Right ventricle myocardium superior (tissue), 1 donor: ENCODE data around the gene MACF1. TPM values are rescaled to one million over a fixed set of nuclear protein-coding genes. Genes with fewer than 3 reads are reported as not detected.
"Not testable (repeated sequence)": the region's sequence is repeated elsewhere in the genome, so short reads cannot be mapped to it uniquely, and the experiment has no call there.

ENCODE experiments used
- ATAC-seq: fragments of 200-7000 bp; cut with Tn5 transposase; one replicate; pipeline ENCODE4 v1.9.1; 2020; ENCODE audit warnings: mild to moderate bottlenecking; ENCODE audit not compliant: poor library complexity
- DNase-seq: peaks from one replicate; pipeline ENCODE4 v3.0.0-alpha.2; 2020
- intact Hi-C: fragments of 100-400 bp; cut with DNase I; formaldehyde crosslinking; loops from one replicate; pipeline ENCODE4 v1.11.2; 2022
- long read RNA-seq: library from polyadenylated mRNA; unstranded; transcript quantifications from one replicate; pipeline ENCODE4 v2.0.0, GENCODE V29; 2021
- total RNA-seq: library from RNA; stranded (reverse); fragmentation: NEBNext Ultra II Directional; extraction: Animal tissue kit (Norgen Biotek cat#: 25700); gene quantifications from one replicate; pipeline ENCODE4 v1.2.1, GENCODE V29; 2021
- donor health status: DM: no; HTN: yes; CAD: no; lungs with severe emphysema.

The MACF1 gene, protein sequence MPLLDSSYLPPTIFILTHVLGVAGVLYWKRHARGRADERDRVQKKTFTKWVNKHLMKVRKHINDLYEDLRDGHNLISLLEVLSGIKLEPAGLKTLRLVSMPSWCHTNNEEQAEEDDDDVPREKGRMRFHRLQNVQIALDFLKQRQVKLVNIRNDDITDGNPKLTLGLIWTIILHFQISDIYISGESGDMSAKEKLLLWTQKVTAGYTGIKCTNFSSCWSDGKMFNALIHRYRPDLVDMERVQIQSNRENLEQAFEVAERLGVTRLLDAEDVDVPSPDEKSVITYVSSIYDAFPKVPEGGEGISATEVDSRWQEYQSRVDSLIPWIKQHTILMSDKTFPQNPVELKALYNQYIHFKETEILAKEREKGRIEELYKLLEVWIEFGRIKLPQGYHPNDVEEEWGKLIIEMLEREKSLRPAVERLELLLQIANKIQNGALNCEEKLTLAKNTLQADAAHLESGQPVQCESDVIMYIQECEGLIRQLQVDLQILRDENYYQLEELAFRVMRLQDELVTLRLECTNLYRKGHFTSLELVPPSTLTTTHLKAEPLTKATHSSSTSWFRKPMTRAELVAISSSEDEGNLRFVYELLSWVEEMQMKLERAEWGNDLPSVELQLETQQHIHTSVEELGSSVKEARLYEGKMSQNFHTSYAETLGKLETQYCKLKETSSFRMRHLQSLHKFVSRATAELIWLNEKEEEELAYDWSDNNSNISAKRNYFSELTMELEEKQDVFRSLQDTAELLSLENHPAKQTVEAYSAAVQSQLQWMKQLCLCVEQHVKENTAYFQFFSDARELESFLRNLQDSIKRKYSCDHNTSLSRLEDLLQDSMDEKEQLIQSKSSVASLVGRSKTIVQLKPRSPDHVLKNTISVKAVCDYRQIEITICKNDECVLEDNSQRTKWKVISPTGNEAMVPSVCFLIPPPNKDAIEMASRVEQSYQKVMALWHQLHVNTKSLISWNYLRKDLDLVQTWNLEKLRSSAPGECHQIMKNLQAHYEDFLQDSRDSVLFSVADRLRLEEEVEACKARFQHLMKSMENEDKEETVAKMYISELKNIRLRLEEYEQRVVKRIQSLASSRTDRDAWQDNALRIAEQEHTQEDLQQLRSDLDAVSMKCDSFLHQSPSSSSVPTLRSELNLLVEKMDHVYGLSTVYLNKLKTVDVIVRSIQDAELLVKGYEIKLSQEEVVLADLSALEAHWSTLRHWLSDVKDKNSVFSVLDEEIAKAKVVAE (N-terminal part only)
- total RNA-seq = 200 TPM
- long read RNA-seq, partial matches to known transcripts = 22 of 34 reads
- long read RNA-seq, other reads (novel, unspliced or antisense) = 12 of 34 reads

DNA sequence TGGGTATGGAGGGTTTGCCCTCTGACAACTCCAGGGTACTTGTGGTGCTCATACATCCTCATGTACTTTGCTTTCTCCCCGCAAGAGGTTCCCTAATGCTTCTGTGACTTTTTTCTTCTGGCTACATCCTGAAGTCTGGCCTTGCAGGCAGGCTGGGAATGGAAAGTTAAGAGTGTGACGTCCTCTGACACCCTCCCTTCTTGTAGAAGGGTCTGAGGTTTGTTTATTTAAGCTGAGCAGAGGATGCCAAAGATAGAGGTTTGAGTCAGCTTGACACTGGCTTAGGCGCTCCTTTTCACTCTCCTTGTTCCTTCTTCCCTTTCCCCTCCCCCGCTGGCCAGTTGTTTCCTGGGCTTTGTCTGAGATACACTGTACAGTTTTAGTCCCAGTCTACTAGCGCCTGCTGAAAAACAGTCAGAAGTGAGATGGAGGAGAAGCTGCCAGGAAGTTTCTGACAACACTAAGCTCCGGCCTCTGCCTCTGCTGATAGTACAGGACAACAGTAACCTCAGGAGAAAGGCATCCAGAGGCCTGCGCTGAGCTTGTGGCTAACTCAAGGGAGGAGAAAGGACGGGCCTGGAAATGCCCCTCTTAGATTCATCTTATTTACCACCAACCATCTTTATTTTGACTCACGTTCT lies at the start of gene MACF1:
Gene MACF1, plus strand, starts transcription at position 255 of the 641 bp plus-strand sequence. Its CDS starts 328 bp downstream, at position 583.
- intact Hi-C loops = no loop called here
- DNase-seq (peak; percentile 70), ATAC-seq (peak; percentile 90)

DNA sequence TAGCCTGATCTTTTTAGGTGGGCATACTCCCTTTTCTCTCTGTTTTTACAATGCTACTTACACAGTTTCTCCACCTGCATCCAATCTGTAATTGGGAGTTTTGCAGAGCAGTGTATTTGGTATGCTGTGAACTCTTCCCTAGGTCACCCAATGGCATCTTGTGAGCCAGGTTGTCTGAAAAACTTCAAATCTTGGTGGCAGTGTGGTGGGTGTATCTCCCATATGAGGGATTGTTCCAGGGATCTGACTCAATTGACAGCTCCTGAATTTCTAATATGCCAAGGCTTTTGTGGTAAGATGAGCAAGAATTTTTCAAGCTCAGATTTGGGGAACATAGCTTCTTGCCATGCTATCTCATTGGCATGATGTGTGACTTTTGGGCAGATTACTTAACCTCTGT lies 47.2 kb upstream of the MACF1 start:
- no peak for ATAC-seq
- DNase-seq = no peak
- intact Hi-C loops = no loop called here

DNA sequence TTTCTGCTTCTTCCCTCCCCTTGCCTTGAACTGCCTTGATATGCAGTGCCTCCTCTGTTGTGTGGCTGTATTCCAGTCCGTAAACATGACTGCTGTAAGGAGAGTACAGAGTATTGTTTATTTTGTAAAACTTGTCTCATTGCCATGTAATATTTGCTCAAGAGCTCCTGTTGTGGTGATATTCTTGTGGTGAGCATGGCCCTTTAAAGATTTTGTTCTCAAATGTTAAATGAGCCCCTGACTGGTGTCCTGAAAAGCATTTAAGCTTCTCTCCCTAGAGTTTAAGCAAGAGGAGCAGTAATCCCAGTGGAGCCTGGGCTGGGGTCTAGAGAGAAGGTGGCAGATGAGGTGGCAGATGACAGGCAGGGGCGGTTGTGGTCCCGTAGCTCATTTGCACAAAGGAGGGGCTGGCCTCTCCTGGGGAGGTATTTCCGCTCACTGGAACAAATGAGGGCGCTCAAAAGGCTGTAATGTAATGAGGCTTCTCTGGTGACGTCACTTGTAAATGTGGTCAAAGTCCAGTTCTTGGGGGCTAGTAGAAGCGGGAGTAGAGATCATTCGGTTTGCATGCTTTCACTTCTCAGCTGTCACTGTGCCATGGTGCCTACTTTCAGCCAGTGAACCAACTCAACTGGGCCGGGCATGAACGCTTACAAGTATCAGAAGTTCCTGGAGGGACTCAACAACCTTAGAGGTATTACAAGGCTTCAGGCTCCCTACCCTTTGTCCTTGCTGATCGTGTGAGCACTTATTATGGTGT lies 46.0 kb upstream of the MACF1 start:
- no peak for DNase-seq
- no peak for ATAC-seq
- intact Hi-C loops = no loop called here

DNA sequence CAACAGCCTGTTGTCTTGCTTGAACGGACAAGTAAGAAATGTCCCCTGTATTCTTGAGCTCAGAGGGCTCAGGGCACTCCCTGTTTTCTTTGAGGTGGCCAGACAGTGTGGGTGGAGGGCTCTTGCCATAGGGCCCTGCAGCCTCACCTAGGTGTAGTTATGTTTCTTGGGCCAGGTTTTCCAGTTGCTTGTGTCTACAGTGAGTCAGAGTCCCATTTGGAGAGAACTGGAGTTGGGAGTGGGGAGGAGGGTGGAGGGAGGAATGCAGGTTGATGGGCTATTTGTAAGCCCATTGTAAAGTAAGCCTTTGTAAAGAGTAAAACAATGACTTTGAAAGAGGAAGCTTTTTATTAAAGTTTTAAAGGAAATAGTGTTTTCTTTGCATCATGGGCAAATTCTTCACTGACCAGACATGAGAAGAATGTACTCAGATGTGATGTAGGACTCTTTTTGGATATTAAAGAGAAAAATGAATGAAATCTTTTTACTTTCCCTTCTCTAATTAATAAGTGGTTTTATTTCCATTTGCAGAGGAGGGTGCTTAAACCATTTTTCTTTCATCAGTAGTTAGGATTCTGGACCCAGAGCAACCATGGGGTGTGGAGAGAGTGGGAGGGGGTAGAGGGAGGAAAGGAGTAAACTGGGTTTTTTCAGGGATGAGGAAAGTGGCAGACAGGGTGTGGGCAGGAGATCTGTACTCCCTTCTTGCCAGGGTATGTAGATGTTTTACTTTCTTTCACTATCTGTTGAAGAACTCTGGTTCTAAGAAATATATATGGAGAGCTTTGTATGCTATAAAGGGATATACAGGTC lies 45.1 kb upstream of the MACF1 start:
- intact Hi-C loops = no loop called here
- ATAC-seq (no peak), DNase-seq (no peak)

DNA sequence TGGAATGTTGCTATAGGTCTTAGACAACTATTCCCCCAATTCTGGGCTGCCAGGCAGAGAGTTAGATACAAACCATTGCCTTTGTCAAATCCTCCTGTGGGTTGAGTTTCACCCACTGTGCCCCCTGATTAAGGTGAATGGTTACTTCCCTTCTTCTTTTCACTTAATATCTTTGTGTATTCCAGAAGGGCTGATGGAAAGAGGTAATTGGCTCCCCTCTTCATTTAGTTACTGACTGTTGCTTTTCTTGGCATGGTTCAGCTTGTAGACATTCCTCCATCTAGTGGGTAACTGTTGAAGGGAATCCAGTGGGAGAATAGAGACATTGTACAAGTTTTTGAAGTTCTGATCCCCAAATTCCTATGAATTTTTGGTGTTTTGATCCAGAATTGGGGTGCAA lies 43.8 kb upstream of the MACF1 start:
- ATAC-seq = no peak
- intact Hi-C loops = no loop called here

DNA sequence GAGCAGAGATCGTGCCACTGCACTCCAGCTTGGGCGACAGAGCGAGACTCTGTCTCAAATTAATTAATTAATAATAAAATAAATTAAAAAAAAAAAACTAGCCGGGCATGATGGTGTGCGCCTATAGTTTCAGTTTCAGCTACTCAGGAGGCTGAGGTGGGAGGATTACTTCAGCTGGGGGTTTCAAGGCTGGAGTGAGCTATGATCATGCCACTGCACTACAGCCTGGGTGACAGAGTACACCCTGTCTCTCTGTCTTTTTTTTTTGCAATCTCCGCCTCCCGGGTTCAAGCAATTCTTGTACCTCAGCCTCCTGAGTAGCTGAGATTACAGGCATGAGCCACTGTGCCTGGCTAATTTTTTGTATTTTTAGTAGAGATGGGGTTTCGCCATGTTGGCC lies 42.7 kb upstream of the MACF1 start:
- DNase-seq, ATAC-seq, intact Hi-C loops: not testable (repeated sequence)

More for the DNA sequence above, 43.8 kb upstream of the MACF1 start:
- no peak for DNase-seq

DNA sequence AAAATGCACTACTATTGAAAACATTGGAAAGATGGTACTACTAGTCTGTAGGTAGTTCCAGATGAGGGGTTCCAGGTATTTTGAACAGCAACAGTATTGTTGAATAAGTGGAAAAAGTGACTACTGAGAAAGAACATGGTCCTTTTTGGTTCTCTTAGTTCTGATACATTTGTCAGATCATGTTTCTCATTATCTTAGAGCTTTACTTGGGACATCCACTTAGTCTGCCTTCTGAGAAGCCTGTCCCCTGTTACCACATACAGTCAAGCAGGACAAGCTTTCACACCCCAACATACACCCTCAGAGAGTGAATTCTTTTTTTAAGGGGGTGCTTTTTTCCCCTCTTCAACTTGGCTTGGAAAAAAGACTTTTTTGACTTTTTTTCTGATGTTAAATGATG lies 41.0 kb upstream of the MACF1 start:
- intact Hi-C loops = no loop called here
- no peak for ATAC-seq
- no peak for DNase-seq

DNA sequence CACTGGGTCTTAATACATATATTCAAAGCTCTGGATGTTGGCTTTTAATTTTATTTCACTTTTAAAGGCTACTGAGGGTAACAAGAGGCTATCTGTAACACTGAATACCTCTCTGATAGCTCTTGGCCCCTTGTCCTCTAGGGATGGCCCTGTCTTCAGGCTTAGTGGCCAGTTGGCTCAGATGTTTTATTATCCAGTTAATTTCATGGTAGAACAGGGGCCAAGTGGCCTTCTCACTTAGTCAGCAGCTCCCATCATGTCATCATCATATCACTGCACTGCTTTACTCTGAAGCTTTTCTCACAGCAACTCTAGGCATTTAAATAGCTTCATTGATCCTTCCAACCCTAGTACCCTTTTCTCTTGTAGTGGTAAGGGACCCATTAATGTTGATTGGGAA lies 40.2 kb upstream of the MACF1 start:
- DNase-seq (no peak), ATAC-seq (no peak)
- intact Hi-C loops = no loop called here

DNA sequence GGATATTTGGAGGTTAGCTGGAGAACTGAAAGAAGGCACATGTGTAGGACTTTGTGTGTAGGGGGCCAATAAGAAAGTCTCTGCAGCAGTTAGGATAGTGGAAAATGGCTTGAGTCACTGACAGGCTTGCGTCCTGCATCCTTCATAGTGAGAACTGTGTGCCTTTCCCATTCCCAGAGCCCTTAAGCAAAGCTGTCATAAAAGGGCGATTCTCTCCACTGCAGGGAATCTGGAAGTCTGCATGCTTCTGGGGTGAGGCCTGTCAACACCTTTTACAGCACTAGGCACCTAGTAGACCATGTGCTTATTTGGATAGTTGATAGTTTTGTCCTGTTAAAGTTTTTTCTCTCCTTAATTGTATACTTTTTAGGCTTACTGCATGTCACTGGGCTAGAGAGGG lies 39.4 kb upstream of the MACF1 start:
- DNase-seq (no peak), ATAC-seq (peak; percentile 65)
- intact Hi-C loops = no loop called here

DNA sequence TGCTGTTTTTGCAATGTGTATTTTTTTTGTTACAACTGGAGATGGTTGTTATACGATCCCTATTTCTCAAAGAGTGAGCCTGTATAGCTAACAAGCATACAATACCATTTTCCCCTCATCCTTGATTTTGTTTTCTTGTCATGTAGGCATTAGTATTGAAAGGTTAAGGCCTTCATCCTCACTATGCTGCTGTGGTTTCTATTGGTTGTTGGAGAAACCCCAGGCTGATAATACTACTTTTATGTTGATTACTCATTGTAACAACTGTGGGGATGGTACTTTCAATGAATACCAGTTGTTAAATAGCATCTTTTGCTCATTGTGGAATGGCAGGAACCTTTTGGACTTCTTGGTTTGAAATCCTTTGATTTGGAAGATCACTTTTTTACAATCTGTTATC lies 39.0 kb upstream of the MACF1 start:
- intact Hi-C loops = no loop called here
- ATAC-seq = no peak
- no peak for DNase-seq

DNA sequence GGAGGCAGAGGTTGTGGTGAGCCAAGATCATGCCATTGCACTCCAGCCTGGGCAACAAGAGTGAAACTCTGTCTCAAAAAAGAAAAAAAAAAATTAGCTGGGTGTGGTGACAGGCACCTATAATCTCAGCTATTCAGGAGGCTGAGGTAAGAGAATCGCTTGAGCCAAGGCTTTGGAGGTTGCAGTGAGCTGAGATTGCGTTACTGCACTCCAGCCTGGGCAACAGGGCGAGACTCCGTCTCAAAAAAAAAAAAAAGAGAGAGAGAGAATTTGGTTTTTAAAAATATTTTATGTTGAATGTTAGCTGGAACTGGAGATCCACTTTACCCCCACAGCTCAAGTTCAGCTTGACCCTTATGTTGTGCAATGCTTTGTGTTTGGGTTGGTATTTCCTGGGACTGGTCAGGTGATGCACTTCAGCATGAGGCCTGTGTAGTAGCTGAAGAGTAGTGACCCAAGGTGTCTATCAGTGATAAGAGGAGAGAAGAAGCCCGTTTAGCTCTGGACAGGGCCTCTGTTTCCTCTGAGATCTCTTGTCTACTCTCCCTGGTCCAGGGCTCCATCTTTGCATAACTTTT lies 36.8 kb upstream of the MACF1 start:
- intact Hi-C loops = no loop called here
- no peak for ATAC-seq
- no peak for DNase-seq

DNA sequence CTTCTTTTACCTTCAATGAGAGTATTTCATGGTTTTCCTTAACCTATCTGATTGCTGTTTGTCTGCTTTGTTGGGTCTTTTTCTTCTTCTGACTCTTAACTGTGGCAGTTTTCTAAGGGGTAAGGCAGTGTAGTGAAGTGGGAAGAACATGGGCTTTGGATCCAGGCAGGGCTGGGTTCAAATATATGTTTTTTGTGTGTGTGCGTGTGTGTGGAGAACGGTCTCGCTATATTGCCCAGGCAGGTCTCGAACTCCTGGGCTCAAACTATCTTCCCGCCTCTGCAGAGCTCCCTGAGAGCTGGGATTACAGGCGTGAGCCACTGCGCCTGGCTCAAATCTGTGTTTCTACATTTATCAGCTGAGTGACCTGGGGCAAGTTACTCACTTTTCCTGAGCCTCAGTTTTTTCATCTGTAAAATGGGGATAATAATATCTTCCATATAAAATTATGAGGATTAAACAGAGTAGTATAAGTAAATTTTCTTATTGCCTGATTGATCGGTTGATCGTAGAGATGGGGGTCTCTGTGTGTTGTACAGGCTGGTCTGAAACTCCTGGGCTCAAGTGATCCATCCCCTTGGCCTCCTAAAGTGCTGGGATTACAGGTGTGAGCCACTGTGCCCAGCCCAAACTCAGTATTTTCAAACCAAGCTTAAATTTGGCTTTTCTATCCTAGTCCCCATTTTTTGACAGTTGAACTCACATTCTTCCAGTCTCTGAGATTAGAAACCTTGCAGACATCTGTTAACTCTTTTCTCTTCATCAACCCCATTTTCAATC lies 36.0 kb upstream of the MACF1 start:
- ATAC-seq (no peak), DNase-seq (no peak)
- intact Hi-C loops = no loop called here

DNA sequence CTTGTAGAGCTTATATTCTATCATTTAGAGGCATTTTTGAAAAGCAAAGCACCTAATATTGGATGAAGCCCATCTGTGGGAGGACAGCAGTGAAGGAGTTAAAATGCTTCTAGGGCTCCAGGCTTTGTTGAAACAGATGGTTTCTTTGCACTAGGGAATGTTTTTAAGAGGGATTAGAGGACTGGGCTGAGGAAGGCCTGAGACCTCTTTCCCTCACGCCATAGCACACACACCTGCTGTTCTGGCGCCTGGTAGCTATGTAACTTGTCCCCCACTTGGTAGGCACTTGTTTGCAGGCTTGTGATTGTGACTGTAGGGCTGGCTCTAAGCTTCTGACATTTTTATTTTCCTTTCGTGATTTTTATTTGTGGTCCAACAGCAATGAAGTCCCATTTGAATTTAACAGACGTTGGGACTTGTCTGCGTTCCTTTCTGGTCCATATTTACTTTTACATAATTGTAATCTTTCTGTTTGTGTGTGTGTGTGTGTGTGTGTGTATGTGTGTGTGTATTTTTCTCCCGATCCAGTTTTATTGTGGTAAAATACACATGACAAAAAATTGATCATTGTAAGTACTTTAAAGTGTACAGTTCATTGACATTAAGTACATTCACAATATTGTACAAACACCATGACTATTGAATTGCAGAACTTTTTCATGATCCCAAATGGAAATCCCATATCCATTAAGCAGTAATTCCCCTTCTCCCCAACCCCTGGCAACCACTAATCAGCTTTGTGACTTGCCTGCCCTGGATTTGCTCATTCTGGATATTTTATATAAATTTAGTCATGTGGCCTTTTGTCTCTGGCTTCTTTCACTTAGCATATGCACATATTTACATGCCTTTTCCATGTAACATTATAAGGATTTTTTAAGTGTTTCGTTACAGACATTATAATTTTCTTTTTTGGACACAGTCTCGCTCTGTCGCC lies 33.5 kb upstream of the MACF1 start:
- intact Hi-C loops = no loop called here
- DNase-seq (no peak), ATAC-seq (no peak)

DNA sequence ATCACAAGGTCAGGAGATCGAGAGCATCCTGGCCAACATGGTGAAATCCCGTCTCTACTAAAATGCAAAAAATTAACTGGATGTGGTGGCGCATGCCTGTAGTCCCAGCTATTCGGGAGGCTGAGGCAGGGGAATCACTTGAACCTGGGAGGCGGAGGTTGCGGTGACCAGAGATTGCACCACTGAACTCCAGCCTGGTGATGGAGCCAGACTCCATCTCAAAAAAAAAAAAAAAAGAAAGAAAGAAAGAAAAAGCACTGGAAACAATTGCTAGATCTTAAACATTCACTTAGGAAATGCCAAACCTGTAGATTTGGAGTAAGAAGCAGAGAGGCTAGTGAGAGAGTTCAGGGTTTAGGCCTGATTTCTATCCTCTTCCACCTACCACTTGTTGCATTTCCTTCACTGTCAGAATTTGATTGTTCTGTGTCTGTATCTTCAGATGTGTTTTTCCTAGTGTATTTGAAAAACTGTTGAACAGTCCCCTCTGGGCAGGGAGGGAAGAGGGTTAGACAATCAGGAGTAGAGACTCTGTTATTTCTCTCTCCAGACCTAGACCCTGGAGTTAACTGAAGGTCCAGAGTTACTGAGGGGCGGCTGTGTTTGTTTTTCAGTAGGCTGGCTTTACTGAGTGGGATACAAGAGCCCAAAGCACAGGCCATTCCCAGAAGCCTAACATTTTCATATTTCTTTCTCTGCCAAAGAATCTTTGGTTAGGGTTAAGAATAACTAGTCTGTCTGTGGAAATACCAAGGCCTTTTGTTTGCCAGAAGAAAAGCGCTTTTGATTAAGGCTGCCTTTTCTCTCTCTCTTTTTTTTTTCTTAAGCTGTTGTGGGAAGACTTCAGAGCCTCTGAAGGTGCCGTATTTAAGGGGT lies 31.1 kb upstream of the MACF1 start:
- DNase-seq (no peak), ATAC-seq (peak; percentile 59)
- intact Hi-C loops = no loop called here
